ENCODE results near the gene CPEB2.

CPEB2 gene

GRCh38 chr4:15021946-15022345 lies 19.7 kb downstream of the CPEB2 start:
- TF ChIP-seq REST (IDR thresholded peaks at IDR 0.05; ENCODE audit: insufficient read depth in 1 of 2, low read depth in 2 of 2, low read length in 2 of 2) = no peak
- no peak for TF ChIP-seq TAF1 (IDR thresholded peaks at IDR 0.05; ENCODE audit: borderline replicate concordance, insufficient read depth, low read length)
- no peak for TF ChIP-seq SIN3A (IDR thresholded peaks at IDR 0.05; ENCODE audit: borderline replicate concordance, insufficient read depth, low read length)
- TF ChIP-seq POLR2AphosphoS5 (IDR thresholded peaks at IDR 0.05; ENCODE audit: low read depth, low read length) = no peak
- TF ChIP-seq FOXP2 (optimal IDR thresholded peaks at IDR 0.05; ENCODE audit: borderline replicate concordance, extremely low read depth, extremely low read length, insufficient read depth) = no peak

- TF ChIP-seq TAF1 (IDR thresholded peaks at IDR 0.05; ENCODE audit: borderline replicate concordance, insufficient read depth, low read length) (no peak), POLR2AphosphoS5 (IDR thresholded peaks at IDR 0.05; ENCODE audit: low read depth, low read length) (no peak), FOXP2 (optimal IDR thresholded peaks at IDR 0.05; ENCODE audit: borderline replicate concordance, extremely low read depth, extremely low read length, insufficient read depth) (no peak), SIN3A (IDR thresholded peaks at IDR 0.05; ENCODE audit: borderline replicate concordance, insufficient read depth, low read length) (no peak), REST (IDR thresholded peaks at IDR 0.05; ENCODE audit: insufficient read depth in 1 of 2, low read depth in 2 of 2, low read length in 2 of 2) (no peak)
Observed at GRCh38 chr4:15024386-15024785, 22.1 kb downstream of the CPEB2 start.

GRCh38 chr4:15025693-15026092 lies 23.4 kb downstream of the CPEB2 start:
- no peak for TF ChIP-seq REST (IDR thresholded peaks at IDR 0.05; ENCODE audit: insufficient read depth in 1 of 2, low read depth in 2 of 2, low read length in 2 of 2)
- no peak for TF ChIP-seq POLR2AphosphoS5 (IDR thresholded peaks at IDR 0.05; ENCODE audit: low read depth, low read length)
- no peak for TF ChIP-seq TAF1 (IDR thresholded peaks at IDR 0.05; ENCODE audit: borderline replicate concordance, insufficient read depth, low read length)
- TF ChIP-seq SIN3A (IDR thresholded peaks at IDR 0.05; ENCODE audit: borderline replicate concordance, insufficient read depth, low read length) = no peak
- no peak for TF ChIP-seq FOXP2 (optimal IDR thresholded peaks at IDR 0.05; ENCODE audit: borderline replicate concordance, extremely low read depth, extremely low read length, insufficient read depth)

- TF ChIP-seq FOXP2 (optimal IDR thresholded peaks at IDR 0.05; ENCODE audit: borderline replicate concordance, extremely low read depth, extremely low read length, insufficient read depth) (no peak), POLR2AphosphoS5 (IDR thresholded peaks at IDR 0.05; ENCODE audit: low read depth, low read length) (no peak), TAF1 (IDR thresholded peaks at IDR 0.05; ENCODE audit: borderline replicate concordance, insufficient read depth, low read length) (no peak), REST (IDR thresholded peaks at IDR 0.05; ENCODE audit: insufficient read depth in 1 of 2, low read depth in 2 of 2, low read length in 2 of 2) (no peak), SIN3A (IDR thresholded peaks at IDR 0.05; ENCODE audit: borderline replicate concordance, insufficient read depth, low read length) (no peak)
Observed at GRCh38 chr4:15027921-15028435, 25.7 kb downstream of the CPEB2 start.

- TF ChIP-seq FOXP2 (optimal IDR thresholded peaks at IDR 0.05; ENCODE audit: borderline replicate concordance, extremely low read depth, extremely low read length, insufficient read depth) = no peak
- no peak for TF ChIP-seq POLR2AphosphoS5 (IDR thresholded peaks at IDR 0.05; ENCODE audit: low read depth, low read length)
- no peak for TF ChIP-seq REST (IDR thresholded peaks at IDR 0.05; ENCODE audit: insufficient read depth in 1 of 2, low read depth in 2 of 2, low read length in 2 of 2)
- TF ChIP-seq TAF1 (IDR thresholded peaks at IDR 0.05; ENCODE audit: borderline replicate concordance, insufficient read depth, low read length) = no peak
- no peak for TF ChIP-seq SIN3A (IDR thresholded peaks at IDR 0.05; ENCODE audit: borderline replicate concordance, insufficient read depth, low read length)
Observed at GRCh38 chr4:15031197-15031596, 28.9 kb downstream of the CPEB2 start.

All from PFSK-1 (cell line).